Tibial nerve (tissue), 4 donors: ENCODE results near the gene KMT2B.

Experiments
- CTCF ChIP-seq, 5 experiments: fragments of 200-600 bp in 3 of 5; fragments of 450-650 bp in 2 of 5; sonication (generic) in 3 of 5; IDR thresholded peaks; one replicate each; pipeline ENCODE4 v1.5.1; 2016 to 2019; ENCODE audit warnings: antibody characterized with exemption in 5 of 5, mild to moderate bottlenecking in 3 of 5, moderate library complexity in 2 of 5
- EP300 ChIP-seq, 2 donors: sonication (generic); formaldehyde crosslinking; IDR thresholded peaks; one replicate each; pipeline ENCODE4 v1.6.1; 2017; ENCODE audit warnings: antibody characterized with exemption in 2 of 2, mild to moderate bottlenecking in 1 of 2

DNA sequence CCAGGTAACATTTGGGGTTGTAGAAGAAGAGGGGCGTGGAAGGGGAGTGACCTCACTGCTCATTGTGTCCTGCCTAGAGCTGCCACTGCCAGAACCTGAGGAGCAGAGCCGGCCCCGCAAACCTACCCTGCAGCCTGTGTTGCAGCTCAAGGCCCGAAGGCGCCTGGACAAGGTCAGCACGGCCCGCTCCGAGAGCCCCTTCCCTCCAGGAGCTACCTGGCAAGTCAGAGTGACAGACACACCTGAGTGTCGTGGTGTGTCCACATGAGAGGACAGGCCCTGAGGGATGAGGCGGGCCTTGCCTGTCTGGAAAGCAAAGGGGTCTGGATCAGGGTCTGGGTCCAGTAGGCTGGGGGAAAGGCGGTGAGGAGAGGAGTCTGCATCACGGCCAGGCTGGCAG, 6.8 kb downstream of the KMT2B start:
- TF ChIP-seq CTCF (IDR thresholded peaks at IDR 0.05) (no peak), EP300 (IDR thresholded peaks at IDR 0.05) (no peak)
